DND-41 (cell line): Measurements from ENCODE around the gene CYP2S1.

ENCODE experiments used
- ATAC-seq: fragments of 200-7000 bp; cut with Tn5 transposase; 3 replicates; pipeline ENCODE4 v1.9.1; 2021; ENCODE audit warnings: low read depth; ENCODE audit not compliant: insufficient read depth
- DNase-seq: peaks from one replicate; pipeline ENCODE4 v3.0.0-alpha.2; 2020
- H2AFZ ChIP-seq: 2 replicates; pipeline ENCODE4 v1.6.0; 2012; ENCODE audit warnings: low read depth, low read length
- H3K27ac ChIP-seq: 2 replicates; pipeline ENCODE4 v1.5.1; 2012; ENCODE audit warnings: low read length, inconsistent platforms
- H3K27me3 ChIP-seq: fragments of 200-600 bp; sonication (generic); 2 replicates; pipeline ENCODE4 v1.6.0; 2012; ENCODE audit warnings: low read length, mild to moderate bottlenecking, inconsistent platforms; ENCODE audit not compliant: insufficient read depth, poor library complexity
- H3K36me3 ChIP-seq: 2 replicates; pipeline ENCODE4 v1.5.1; 2012; ENCODE audit warnings: low read length, inconsistent platforms; ENCODE audit not compliant: insufficient read depth
- H3K4me1 ChIP-seq: 2 replicates; pipeline ENCODE4 v1.5.1; 2012; ENCODE audit warnings: mild to moderate bottlenecking, low read length; ENCODE audit not compliant: insufficient read depth
- H3K4me2 ChIP-seq: 2 replicates; pipeline ENCODE4 v1.6.0; 2012; ENCODE audit warnings: mild to moderate bottlenecking, moderate library complexity, low read length, inconsistent platforms; ENCODE audit not compliant: insufficient read depth
- H3K4me3 ChIP-seq, 2 experiments: fragments of 200-600 bp in 1 of 2; shearing (Covaris generic) in 1 of 2; 2 replicates each; pipeline ENCODE4 v1.5.1; 2012 to 2016; ENCODE audit warnings: inconsistent platforms in 2 of 2, low read length in 2 of 2, mild to moderate bottlenecking in 2 of 2, low read depth in 1 of 2, moderate library complexity in 1 of 2
- H3K79me2 ChIP-seq: 2 replicates; pipeline ENCODE4 v1.6.0; 2012; ENCODE audit warnings: low read length, inconsistent platforms; ENCODE audit not compliant: insufficient read depth
- H3K9ac ChIP-seq: 2 replicates; pipeline ENCODE4 v1.6.0; 2012; ENCODE audit warnings: low read depth, mild to moderate bottlenecking, inconsistent platforms, low read length, moderate library complexity
- H3K9me3 ChIP-seq: 2 replicates; pipeline ENCODE4 v1.5.1; 2012; ENCODE audit warnings: low read length, moderate library complexity, mild to moderate bottlenecking, inconsistent platforms; ENCODE audit not compliant: insufficient read depth, severe bottlenecking
- H4K20me1 ChIP-seq: 2 replicates; pipeline ENCODE4 v1.6.0; 2012; ENCODE audit warnings: low read length; ENCODE audit not compliant: insufficient read depth
- CTCF ChIP-seq: IDR thresholded peaks from 2 replicates; pipeline ENCODE4 v1.5.1; 2012; ENCODE audit warnings: borderline replicate concordance, low read length, moderate library complexity, mild to moderate bottlenecking; ENCODE audit not compliant: poor library complexity, severe bottlenecking; ENCODE audit errors: extremely low read depth
- EZH2 ChIP-seq: IDR thresholded peaks from 3 replicates; pipeline ENCODE4 v1.6.1; 2012; ENCODE audit warnings: borderline replicate concordance, low read depth, mild to moderate bottlenecking, moderate library complexity, low read length, inconsistent platforms; ENCODE audit not compliant: severe bottlenecking

CYP2S1 gene

GRCh38 chr19:41224632-41225031 lies 31.6 kb downstream of the CYP2S1 start:
- Histone ChIP-seq H3K4me2 (no peak overlapping the region), H3K79me2 (no peaks in the 10 kb centered on the region), H3K27me3 (peaks cover 20% of the 10 kb centered on the region), H3K9ac (no peak overlapping the region), H3K4me3 (no peak overlapping the region), H3K9me3 (no peaks in the 10 kb centered on the region), H4K20me1 (no peaks in the 10 kb centered on the region; the same call in 1 of the 2 replicates), H2AFZ (no peak overlapping the region), H3K27ac (no peak overlapping the region), H3K36me3 (no peaks in the 10 kb centered on the region), H3K4me1 (no peaks in the 10 kb centered on the region)
- TF ChIP-seq EZH2 = no peak
- TF ChIP-seq CTCF = no peak
- DNase-seq (no peak), ATAC-seq (no peak)

- H4K20me1 ChIP-seq = no peaks in the 10 kb centered on the region; the same call in 1 of the 2 replicates
- peaks cover 20% of the 10 kb centered on the region for H3K27me3 ChIP-seq
- no peak overlapping the region for H3K9ac ChIP-seq
- H3K4me3 ChIP-seq = no peak overlapping the region
- H3K9me3 ChIP-seq = no peaks in the 10 kb centered on the region
- ATAC-seq (no peak), DNase-seq (no peak)
- no peak overlapping the region for H3K4me2 ChIP-seq
- no peaks in the 10 kb centered on the region for H3K36me3 ChIP-seq
- TF ChIP-seq CTCF (no peak), EZH2 (no peak)
- H2AFZ ChIP-seq = no peak overlapping the region
- H3K4me1 ChIP-seq = no peaks in the 10 kb centered on the region
- H3K79me2 ChIP-seq = no peaks in the 10 kb centered on the region
- no peak overlapping the region for H3K27ac ChIP-seq
Measured at GRCh38 chr19:41225238-41226052, 32.4 kb downstream of the CYP2S1 start.

GRCh38 chr19:41226053-41226873 lies 33.2 kb downstream of the CYP2S1 start:
- ATAC-seq = no peak
- H3K4me2 ChIP-seq = no peak overlapping the region
- no peaks in the 10 kb centered on the region for H3K36me3 ChIP-seq

More at GRCh38 chr19:41226053-41226873, 33.2 kb downstream of the CYP2S1 start:
- Histone ChIP-seq H3K4me1 (no peaks in the 10 kb centered on the region), H2AFZ (no peak overlapping the region), H3K27me3 (peaks cover 20% of the 10 kb centered on the region), H3K9ac (no peak overlapping the region), H3K9me3 (no peaks in the 10 kb centered on the region), H4K20me1 (no peaks in the 10 kb centered on the region; the same call in 1 of the 2 replicates), H3K4me3 (no peak overlapping the region), H3K79me2 (no peaks in the 10 kb centered on the region), H3K27ac (no peak overlapping the region)
- DNase-seq = no peak
- TF ChIP-seq CTCF (no peak), EZH2 (no peak)
